ENCODE measurements around the gene CRYGD. TPM values are rescaled to one million over a fixed set of nuclear protein-coding genes. Genes with fewer than 3 reads are reported as not detected.
A peak's percentile ranks its signal among the peaks of the same experiment; 100 is the strongest.

Gene CRYGD
- total and polyA plus RNA-seq, 2 of the 13 experiments (the other 11 are each of a cell fraction or from before 2014, with no cell fraction given) = not detected

DNA sequence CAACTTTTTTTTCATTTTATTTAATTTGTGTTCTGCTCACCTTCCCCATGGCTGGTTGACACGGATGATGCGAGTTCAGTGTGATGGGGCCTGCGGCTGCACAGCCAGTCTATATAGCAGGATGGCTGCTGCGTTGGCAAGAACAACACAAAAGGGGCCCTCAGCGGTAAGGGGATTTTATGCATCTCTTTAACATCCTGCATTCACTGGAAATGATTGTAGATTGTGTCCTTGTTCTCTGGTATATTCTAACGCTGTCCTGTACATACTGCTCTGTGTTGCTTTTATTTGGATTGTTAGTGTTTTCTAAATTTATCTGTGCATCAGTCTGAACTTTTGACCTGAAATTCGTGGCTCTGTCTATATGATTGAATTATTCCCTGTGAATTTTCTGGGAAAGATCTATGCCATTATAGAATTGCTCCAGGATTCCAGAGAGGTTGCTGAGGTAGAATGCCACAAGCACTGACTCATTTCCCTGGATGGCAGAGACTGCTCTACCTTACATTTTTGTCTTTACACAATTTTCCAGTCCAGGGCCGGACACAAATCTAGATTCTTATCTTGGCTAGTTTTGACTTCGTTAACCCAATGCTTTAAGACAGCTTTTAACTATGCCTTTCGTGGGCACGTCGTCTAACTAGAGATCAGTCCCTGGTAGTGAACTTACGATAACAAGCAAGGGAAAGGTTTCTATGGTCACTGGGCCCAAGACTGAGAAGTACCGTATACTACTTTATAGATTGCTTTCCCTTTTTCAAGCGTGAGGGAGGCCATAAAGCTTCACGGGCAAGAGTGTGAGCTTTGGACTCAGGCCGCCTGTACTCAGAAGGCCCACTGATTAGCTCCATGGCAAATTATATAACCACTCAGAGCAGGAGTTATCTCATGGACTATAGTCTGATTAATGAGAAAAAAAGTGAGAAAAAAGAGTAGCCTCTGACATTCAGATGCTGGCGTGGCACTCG lies 5.7 kb upstream of the CRYGD start, which contains the start of gene CRYGC (continued):
- TF ChIP-seq TIGD3 (CRISPR knock-in tag; IDR thresholded peaks at IDR 0.05; ENCODE audit: borderline replicate concordance) (no peak), ZBTB8A (CRISPR knock-in tag; IDR thresholded peaks at IDR 0.05; ENCODE audit: borderline replicate concordance, low read depth) (no peak), SIX4 (CRISPR knock-in tag; IDR thresholded peaks at IDR 0.05) (no peak), KLF12 (CRISPR knock-in tag; IDR thresholded peaks at IDR 0.05; ENCODE audit: borderline replicate concordance) (no peak), SNAPC2 (CRISPR knock-in tag; IDR thresholded peaks at IDR 0.05) (no peak), NR2F6 (IDR thresholded peaks at IDR 0.05) (peak; percentile 31; the same call in 1 of the 2 replicates), NR2F6 (CRISPR knock-in tag; IDR thresholded peaks at IDR 0.05) (peak; percentile 24; the same call in 1 of the 2 replicates), PAX8 (CRISPR knock-in tag; IDR thresholded peaks at IDR 0.05; ENCODE audit: borderline replicate concordance) (no peak), U2AF1 (optimal IDR thresholded peaks at IDR 0.05; ENCODE audit: low read depth, low read length) (no peak), TBL1XR1 (IDR thresholded peaks at IDR 0.05; ENCODE audit: borderline replicate concordance, low read length, partially characterized antibody) (no peak), ASH2L (IDR thresholded peaks at IDR 0.05; ENCODE audit: insufficient read length, low read depth, low read length) (peak; percentile 93), NFIC (IDR thresholded peaks at IDR 0.05; ENCODE audit: low read length) (no peak), MLLT10 (CRISPR knock-in tag; IDR thresholded peaks at IDR 0.05) (no peak), TFE3 (CRISPR knock-in tag; IDR thresholded peaks at IDR 0.05) (peak; percentile 35; the same call in 1 of the 2 replicates), FOXO1 (CRISPR knock-in tag; IDR thresholded peaks at IDR 0.05) (0 out of 2 replicates have a peak, but pooled peaks have one; percentile 26), ZNF768 (CRISPR knock-in tag; IDR thresholded peaks at IDR 0.05) (no peak), SOX13 (IDR thresholded peaks at IDR 0.05) (0 out of 2 replicates have a peak, but pooled peaks have one; percentile 11), SOX13 (CRISPR knock-in tag; conservative IDR thresholded peaks at IDR 0.05 in 1 of 2, IDR thresholded peaks at IDR 0.05 in 1 of 2) (peak in 1 of 2 experiments; percentile 60; a peak in 2 of 4 replicates), POGZ (CRISPR knock-in tag; IDR thresholded peaks at IDR 0.05) (peak; percentile 60)
- TF ChIP-seq, protein P1, sequence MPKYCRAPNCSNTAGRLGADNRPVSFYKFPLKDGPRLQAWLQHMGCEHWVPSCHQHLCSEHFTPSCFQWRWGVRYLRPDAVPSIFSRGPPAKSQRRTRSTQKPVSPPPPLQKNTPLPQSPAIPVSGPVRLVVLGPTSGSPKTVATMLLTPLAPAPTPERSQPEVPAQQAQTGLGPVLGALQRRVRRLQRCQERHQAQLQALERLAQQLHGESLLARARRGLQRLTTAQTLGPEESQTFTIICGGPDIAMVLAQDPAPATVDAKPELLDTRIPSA (CRISPR knock-in tag; IDR thresholded peaks at IDR 0.05; ENCODE audit: borderline replicate concordance) = no peak
- TF ChIP-seq, protein P2, sequence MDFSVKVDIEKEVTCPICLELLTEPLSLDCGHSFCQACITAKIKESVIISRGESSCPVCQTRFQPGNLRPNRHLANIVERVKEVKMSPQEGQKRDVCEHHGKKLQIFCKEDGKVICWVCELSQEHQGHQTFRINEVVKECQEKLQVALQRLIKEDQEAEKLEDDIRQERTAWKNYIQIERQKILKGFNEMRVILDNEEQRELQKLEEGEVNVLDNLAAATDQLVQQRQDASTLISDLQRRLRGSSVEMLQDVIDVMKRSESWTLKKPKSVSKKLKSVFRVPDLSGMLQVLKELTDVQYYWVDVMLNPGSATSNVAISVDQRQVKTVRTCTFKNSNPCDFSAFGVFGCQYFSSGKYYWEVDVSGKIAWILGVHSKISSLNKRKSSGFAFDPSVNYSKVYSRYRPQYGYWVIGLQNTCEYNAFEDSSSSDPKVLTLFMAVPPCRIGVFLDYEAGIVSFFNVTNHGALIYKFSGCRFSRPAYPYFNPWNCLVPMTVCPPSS (IDR thresholded peaks at IDR 0.05) = no peak

All from HepG2 (cell line).